Skeletal muscle satellite cell (primary cell): ENCODE measurements around the gene MOCOS.
"Not testable (repeated sequence)": the region's sequence is repeated elsewhere in the genome, so short reads cannot be mapped to it uniquely, and the experiment has no call there.

Experiments used
- H3K27me3 ChIP-seq: 2 replicates; pipeline ENCODE4 v1.7.0; 2013; ENCODE audit warnings: low read length; ENCODE audit not compliant: control insufficient read depth, insufficient read depth
- H3K36me3 ChIP-seq: 2 replicates; pipeline ENCODE4 v1.7.0; 2013; ENCODE audit warnings: mild to moderate bottlenecking, control low read depth, low read length; ENCODE audit not compliant: insufficient read depth
- H3K4me1 ChIP-seq: 2 replicates; pipeline ENCODE4 v1.7.0; 2013; ENCODE audit warnings: low read length; ENCODE audit not compliant: control insufficient read depth, insufficient read depth
- H3K4me2 ChIP-seq: 2 replicates; pipeline ENCODE4 v1.7.0; 2013; ENCODE audit warnings: mild to moderate bottlenecking, low read length
- H3K4me3 ChIP-seq: 2 replicates; pipeline ENCODE4 v1.7.0; 2013; ENCODE audit warnings: low read length
- H3K9ac ChIP-seq: 2 replicates; pipeline ENCODE4 v1.7.0; 2013; ENCODE audit warnings: mild to moderate bottlenecking, low read depth, low read length, moderate library complexity
- H3K9me3 ChIP-seq: replicated peaks from 2 replicates; pipeline ENCODE4 v1.7.0; 2013; ENCODE audit warnings: mild to moderate bottlenecking, control low read depth, low read length

MOCOS gene

DNA sequence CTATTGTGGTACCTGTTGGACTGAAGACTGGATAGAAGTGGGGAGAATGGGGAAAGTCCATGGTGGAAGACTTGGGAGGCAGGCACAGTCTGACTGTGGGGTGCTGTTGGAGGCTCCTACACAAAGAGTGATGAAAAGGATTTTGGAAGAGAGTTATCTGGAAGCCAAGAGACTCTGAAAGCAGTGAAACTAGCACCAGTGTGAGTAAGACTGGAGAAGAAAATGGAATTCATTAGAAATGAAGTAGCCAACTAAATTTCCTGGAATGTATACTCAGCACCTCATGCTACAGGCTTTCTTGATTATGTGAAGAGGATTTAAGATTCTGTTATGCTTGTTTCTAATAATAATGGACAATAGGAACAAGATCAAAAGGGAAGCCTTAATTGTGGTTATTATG, 29.9 kb upstream of the MOCOS start:
- no peaks in the 10 kb centered on the region for H3K9me3 ChIP-seq
- no peak overlapping the region for H3K9ac ChIP-seq
- H3K36me3 ChIP-seq, result peaks cover 55% of the 10 kb centered on the region
- no peak overlapping the region for H3K4me3 ChIP-seq
- H3K4me1 ChIP-seq, result peaks cover 32% of the 10 kb centered on the region
- H3K4me2 ChIP-seq, result peak overlapping the region; percentile 1
- H3K27me3 ChIP-seq, result no peaks in the 10 kb centered on the region

DNA sequence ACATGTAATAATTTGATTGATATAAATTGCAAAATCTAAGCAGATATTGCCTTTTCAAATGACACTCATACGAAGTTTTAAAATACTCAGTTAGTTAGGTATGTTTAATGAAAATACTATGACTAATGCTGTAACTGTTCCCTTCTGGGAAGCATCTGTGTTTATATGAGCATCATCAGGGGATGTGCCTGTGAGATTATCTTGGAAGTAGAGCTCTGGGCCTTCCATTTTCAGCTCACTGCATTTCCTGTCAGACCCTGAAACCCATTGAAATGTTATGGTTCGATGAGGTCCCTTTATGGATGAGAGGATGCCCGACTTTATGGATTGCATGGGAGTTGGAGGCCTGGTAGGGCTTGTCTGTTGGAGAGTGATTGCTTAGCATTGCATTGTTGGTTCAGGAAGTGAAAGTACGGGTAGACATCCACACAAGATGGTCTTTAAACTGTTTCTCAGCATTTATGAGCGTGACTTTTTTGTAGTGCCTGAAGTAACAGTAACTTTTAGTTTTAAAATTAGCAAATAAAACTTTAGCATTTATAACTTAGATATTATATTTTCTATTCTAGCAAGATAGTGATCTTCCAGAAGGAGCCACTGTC, 28.9 kb upstream of the MOCOS start:
- no peaks in the 10 kb centered on the region for H3K9me3 ChIP-seq
- H3K9ac ChIP-seq, result peak overlapping the region; percentile 17
- H3K36me3 ChIP-seq, result peaks cover 59% of the 10 kb centered on the region
- peak overlapping the region; percentile 36 for H3K4me3 ChIP-seq
- no peaks in the 10 kb centered on the region for H3K27me3 ChIP-seq
- H3K4me1 ChIP-seq, result peaks cover 25% of the 10 kb centered on the region
- peak overlapping the region; percentile 37 for H3K4me2 ChIP-seq

DNA sequence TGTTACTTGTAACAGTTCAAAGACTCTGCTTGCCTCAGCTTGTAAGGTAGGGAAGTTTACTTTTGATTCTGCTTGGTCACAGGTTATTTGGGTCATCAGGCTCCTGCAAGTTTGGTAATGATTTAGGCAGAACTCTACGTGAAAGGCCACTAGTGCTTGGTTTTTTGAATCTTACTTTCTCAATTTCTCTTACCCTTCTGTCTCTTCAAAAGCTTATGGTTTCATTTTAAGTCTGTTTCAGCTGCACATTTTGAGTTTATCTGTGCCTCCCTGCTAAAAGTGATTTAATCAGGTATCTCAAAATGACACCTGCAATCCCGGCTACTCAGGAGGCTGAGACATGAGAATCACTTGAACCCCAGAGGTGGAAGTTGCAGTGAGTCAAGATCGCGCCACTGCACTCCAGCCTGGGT, 26.3 kb upstream of the MOCOS start:
- Histone ChIP-seq H3K9me3 (no peaks in the 10 kb centered on the region), H3K9ac (no peak overlapping the region), H3K4me2 (no peak overlapping the region), H3K4me1 (peaks cover 16% of the 10 kb centered on the region), H3K36me3 (peaks cover 67% of the 10 kb centered on the region), H3K4me3 (no peak overlapping the region), H3K27me3 (no peaks in the 10 kb centered on the region)

DNA sequence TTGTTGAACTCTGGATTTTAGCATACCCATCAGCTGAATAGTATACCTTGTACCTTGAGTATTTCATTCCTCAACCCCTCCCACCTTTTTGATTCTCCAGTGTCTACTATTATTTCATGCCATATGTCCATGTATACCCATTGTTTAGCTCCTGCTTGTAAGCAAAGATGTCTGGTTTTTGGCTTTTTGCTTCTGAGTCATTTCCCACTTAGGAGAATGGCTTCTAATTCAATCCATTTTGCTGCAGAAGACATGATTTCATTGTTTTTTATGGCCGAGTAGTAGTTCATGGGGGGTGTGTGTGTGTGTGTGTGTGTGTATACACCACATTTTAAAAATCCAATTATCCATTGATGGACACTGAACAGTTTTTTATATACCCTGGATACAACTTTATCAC, 24.3 kb upstream of the MOCOS start:
- Histone ChIP-seq H3K9me3 (no peaks in the 10 kb centered on the region), H3K4me3 (no peak overlapping the region), H3K4me1 (peaks cover 8% of the 10 kb centered on the region), H3K27me3 (no peaks in the 10 kb centered on the region), H3K36me3 (peaks cover 70% of the 10 kb centered on the region), H3K4me2 (no peak overlapping the region), H3K9ac (no peak overlapping the region)

- Histone ChIP-seq H3K4me3 (no peak overlapping the region), H3K27me3 (no peaks in the 10 kb centered on the region), H3K9me3 (no peaks in the 10 kb centered on the region), H3K4me2 (no peak overlapping the region), H3K4me1 (no peaks in the 10 kb centered on the region), H3K36me3 (peaks cover 64% of the 10 kb centered on the region), H3K9ac (no peak overlapping the region)
Observed at GRCh38 chr18:36167692-36168218, 19.5 kb upstream of the MOCOS start.

GRCh38 chr18:36168296-36168695, 19.0 kb upstream of the MOCOS start:
- H3K4me1 ChIP-seq, H3K4me2 ChIP-seq, H3K9me3 ChIP-seq, H3K4me3 ChIP-seq, H3K27me3 ChIP-seq, H3K9ac ChIP-seq: not testable (repeated sequence)
- peaks cover 67% of the 10 kb centered on the region for H3K36me3 ChIP-seq

GRCh38 chr18:36169938-36170337, 17.4 kb upstream of the MOCOS start:
- Histone ChIP-seq H3K4me2 (no peak overlapping the region), H3K27me3 (no peaks in the 10 kb centered on the region), H3K36me3 (peaks cover 63% of the 10 kb centered on the region), H3K9ac (no peak overlapping the region), H3K4me1 (no peaks in the 10 kb centered on the region), H3K9me3 (no peaks in the 10 kb centered on the region), H3K4me3 (no peak overlapping the region)

GRCh38 chr18:36175481-36175880, 11.8 kb upstream of the MOCOS start:
- Histone ChIP-seq H3K4me2 (no peak overlapping the region), H3K4me3 (no peak overlapping the region), H3K4me1 (peaks cover 7% of the 10 kb centered on the region), H3K9me3 (no peaks in the 10 kb centered on the region), H3K36me3 (peaks cover 52% of the 10 kb centered on the region), H3K27me3 (no peaks in the 10 kb centered on the region), H3K9ac (no peak overlapping the region)

- Histone ChIP-seq H3K4me1 (peaks cover 7% of the 10 kb centered on the region), H3K9me3 (no peaks in the 10 kb centered on the region), H3K4me2 (no peak overlapping the region), H3K9ac (no peak overlapping the region), H3K4me3 (no peak overlapping the region), H3K27me3 (no peaks in the 10 kb centered on the region), H3K36me3 (peaks cover 46% of the 10 kb centered on the region)
Observed at GRCh38 chr18:36176177-36176584, 11.1 kb upstream of the MOCOS start.

- no peak overlapping the region for H3K4me3 ChIP-seq
- peaks cover 7% of the 10 kb centered on the region for H3K4me1 ChIP-seq
- no peaks in the 10 kb centered on the region for H3K9me3 ChIP-seq
- peaks cover 46% of the 10 kb centered on the region for H3K36me3 ChIP-seq
- no peak overlapping the region for H3K9ac ChIP-seq
- H3K4me2 ChIP-seq, result no peak overlapping the region
- H3K27me3 ChIP-seq, result no peaks in the 10 kb centered on the region
Observed at GRCh38 chr18:36176711-36177110, 10.6 kb upstream of the MOCOS start.

GRCh38 chr18:36177913-36178312, 9.4 kb upstream of the MOCOS start:
- Histone ChIP-seq H3K36me3 (peaks cover 37% of the 10 kb centered on the region), H3K4me1 (peaks cover 7% of the 10 kb centered on the region), H3K27me3 (no peaks in the 10 kb centered on the region), H3K9ac (no peak overlapping the region), H3K4me2 (no peak overlapping the region), H3K9me3 (no peaks in the 10 kb centered on the region), H3K4me3 (no peak overlapping the region)
